ENCODE results near the gene VPS26C.
"Not testable (repeated sequence)": the region's sequence is repeated elsewhere in the genome, so short reads cannot be mapped to it uniquely, and the experiment has no call there.

VPS26C gene

DNA sequence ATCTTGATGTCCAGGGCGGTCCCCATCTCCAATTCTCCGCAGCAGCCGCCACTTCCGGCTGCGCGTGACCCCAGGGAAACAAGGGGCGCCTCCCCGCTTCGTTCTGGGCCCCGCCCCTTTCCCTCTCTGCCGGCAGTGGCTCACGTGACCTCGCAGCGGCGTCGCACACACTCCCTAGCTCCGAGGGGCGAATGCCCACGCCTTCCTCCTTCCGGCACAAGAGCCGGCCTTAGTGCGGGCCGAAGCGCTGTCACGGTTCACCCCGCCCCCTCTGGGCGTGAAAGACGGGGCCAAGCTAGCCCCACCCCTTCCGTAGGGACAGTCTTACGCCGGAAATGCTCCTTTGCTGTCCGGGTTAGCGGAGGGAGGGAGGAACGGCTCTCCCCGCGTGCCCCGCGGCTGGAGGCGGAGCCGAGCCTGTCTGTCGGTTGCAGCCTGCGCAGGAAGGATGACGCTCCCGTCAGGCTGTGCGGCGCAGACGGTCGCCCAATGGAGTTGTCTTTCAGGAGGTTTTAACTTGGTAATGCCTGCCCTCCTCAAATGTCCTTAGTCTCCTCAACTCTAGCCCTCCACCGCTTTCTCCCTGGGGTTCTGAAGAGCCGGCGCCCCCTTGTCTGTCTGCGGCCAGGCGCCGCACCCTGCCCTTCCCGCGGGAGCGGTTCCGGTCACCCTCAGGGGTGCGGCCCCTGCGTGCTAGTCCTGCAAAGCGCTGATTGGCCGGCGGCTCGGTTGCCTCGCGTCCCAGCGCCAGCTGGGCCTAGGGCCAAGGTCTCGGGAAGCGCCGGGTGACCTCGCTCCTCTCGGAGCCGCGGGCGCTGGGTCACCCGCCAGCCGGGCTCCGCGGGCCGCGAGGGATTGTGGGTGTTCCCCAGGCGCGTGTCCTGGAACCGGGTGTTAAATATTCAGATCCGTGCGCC is at the start of gene VPS26C:
TSS of gene VPS26C (minus strand) at position 66 of the 917 bp plus-strand sequence. CDS start at position 26, 40 bp downstream.
- DNase-seq (ENCODE audit: low read depth): peak; percentile 100

DNA sequence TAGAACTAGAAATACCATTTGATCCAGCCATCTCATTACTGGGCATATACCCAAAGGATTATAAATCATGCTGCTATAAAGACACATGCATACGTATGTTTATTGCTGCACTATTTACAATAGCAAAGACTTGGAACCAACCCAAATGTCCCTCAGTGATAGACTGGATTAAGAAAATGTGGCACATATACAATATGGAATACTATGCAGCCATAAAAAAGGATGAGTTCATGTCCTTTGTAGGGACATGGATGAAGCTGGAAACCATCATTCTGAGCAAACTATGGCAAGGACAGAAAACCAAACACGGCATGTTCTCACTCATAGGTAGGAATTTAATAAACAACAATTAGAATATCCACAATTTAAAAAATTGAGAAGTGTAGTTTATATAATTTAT is 48.9 kb upstream of the VPS26C start:
- DNase-seq (ENCODE audit: low read depth): not testable (repeated sequence)

DNA sequence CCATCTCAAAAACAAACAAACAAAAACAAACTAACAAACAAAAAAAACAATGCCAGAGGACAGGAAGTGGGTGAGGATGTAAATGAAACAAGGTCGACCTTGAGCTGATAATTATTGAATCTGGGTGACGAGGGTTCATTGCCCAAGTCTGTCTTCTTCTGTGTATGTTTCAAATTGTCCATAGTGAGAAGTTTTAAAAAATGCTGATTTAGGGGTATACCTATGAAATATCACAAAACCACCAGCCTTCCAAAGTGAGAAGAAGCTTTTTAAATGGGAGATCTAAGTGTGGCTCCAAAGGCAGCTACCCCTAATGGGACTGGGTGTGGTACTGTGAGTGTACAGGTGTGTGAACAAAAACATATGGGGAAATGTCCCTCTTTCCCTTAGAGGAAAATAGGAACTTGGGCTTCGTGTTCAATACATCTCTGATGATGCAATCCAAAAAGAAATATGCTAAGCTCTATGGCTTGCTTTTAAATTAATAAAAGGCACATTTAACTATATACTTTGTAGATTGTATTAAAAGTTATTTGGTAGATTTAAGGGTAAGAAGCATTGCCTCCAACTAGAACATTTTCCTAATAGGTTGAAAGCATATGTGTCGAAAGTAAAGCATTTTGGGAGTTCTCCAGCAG is 33.1 kb upstream of the VPS26C start:
- no peak for DNase-seq (ENCODE audit: low read depth)

DNA sequence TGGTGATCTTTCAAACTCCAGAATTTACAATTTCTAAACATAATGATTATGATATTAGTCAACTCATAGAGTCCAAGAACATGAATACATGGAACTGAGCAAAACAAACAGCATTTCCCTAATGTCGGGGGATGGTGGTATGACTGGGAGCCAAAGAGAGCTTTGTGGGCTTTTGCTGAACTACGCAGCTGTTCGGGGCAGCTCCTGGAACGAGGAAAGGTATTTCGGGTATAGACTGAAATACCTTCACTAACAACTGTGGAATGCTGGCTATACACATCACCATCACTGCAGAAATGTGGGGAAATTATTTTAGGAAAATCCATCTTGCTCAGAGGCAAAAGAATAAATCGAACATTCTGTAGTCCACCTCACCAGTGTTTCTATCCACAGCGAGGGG is 30.2 kb upstream of the VPS26C start:
- no peak for DNase-seq (ENCODE audit: low read depth)

DNA sequence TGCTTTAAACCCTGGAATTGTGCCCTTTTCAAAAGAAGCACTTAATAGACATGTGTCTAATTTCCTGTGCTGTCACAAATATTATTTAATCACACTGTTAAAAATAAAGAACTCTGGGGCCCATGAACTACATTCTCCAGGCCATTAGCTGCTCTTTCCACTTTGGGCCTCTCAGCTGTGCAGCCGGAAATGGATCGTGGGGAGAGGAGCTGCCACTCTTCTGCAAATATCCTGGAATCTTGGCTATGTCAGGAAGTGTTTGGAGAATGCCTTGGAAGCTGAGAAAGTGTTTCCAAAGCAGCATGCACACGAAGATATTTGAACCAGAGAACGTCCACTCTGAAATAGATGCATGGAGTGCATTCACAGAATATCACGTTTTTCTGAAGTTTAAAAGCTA is 27.5 kb upstream of the VPS26C start:
- DNase-seq (ENCODE audit: low read depth): no peak

DNA sequence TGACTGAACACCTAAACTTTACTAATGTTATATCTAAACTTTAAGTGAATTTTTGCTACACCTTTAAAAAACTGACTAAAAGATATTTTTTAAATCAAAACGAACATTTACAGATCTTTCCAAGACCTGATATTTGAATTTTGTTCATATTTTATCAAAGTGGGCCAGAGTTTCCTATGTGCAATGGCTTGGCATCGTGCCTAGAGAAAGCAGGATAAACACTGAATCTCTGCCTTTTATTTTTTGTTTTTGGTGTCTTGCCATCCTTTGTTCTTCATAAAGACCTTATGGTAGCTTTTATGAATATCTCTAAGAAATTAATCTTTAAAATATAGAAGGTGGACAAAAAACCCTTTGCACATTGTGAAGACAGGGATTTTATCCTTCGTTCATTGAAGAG is 25.8 kb upstream of the VPS26C start:
- DNase-seq (ENCODE audit: low read depth): no peak

DNA sequence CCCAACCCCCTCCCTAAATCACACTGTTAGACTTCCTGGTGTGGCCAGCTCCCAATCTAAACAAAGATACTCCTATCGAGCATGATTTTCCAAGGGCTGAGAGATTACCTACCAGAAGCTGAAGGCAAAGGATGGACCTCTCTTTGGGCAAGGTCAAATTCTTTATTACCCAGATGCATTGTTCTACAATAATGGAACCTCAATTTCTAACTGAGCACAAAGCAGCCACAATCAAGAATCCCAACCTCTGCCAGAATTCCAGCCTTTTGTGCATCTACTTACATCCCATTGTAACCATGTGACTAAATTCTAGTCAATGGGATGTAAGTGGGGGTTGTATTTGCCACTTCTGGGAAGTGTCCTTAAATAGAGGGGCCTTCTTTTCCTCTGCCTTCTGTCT is 24.9 kb upstream of the VPS26C start:
- DNase-seq (ENCODE audit: low read depth): no peak

DNA sequence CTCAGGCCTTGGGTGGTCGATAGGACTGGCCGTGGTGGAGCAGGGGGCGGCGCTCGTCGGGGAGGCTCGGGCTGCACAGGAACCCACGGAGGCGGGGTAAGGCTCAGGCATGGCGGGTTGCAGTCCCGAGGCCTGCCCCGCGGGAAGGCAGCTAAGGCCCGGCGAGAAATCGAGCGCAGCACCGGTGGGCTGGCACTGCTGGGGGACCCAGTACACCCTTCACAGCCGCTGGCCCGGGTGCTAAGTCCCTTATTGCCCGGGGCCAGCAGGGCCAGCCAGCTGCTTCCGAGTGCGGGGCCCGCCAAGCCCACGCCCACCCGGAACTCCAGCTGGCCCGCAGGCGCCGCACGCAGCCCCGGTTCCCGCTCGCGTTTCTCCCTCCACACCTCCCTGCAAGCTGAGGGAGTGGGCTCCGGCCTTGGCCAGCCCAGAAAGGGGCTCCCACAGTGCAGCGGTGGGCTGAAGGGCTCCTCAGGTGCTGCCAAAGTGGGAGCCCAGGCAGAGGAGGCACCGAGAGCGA is 16.1 kb upstream of the VPS26C start:
- not testable (repeated sequence) for DNase-seq (ENCODE audit: low read depth)

DNA sequence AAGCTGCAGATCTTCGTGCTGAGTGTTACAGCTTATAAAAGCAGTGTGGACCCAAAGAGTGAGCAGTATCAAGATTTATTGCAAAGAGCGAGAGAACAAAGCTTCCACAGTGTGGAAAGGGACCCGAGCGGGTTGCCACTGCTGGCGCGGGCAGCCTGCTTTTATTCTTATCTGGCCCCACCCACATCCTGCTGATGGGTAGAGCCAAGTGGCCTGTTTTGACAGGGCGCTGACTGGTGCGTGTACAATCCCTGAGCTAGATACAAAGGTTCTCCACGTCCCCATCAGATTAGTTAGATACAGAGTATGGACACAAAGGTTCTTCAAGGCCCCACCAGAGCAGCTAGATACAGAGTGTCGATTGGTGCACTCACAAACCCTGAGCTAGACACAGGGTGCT is 15.5 kb upstream of the VPS26C start:
- DNase-seq (ENCODE audit: low read depth): not testable (repeated sequence)

DNA sequence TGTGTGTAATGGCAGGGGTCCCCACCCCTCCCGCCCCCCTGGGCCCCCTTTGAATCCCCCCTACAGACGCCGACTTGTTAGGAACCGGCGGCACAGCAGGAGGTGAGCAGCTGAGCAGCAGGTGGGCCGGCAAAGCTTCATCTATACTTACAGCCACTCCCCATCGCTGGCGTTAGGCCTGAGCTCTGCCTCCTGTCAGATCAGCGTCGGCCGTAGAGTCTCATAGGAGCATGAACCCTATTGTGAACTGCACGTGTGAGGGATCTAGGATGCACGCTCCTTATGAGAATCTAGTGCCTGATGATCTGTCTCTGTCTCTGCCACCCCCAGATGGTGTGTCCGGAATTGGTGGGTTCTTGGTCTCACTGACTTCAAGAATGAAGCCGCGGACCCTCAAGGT is 14.9 kb upstream of the VPS26C start:
- no peak for DNase-seq (ENCODE audit: low read depth)

DNA sequence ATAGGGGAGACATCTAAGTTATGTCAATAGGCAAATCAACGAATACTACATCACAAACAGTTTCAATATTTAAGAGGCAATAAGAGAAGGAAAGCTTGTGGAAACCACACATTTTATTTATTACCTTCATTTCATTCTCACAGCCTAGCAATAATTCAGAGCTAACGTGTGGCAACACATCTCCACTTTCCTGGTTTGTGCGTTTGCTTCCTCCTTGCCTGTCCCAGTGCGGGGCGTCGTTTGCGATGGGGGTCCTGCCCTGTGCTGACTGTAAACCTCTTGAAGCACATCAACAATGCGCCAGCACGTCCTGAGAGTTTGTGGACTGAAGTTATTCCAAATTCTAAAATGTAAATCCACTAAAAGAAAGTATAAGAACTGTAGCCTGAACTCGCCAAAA is 14.4 kb upstream of the VPS26C start:
- no peak for DNase-seq (ENCODE audit: low read depth)

DNA sequence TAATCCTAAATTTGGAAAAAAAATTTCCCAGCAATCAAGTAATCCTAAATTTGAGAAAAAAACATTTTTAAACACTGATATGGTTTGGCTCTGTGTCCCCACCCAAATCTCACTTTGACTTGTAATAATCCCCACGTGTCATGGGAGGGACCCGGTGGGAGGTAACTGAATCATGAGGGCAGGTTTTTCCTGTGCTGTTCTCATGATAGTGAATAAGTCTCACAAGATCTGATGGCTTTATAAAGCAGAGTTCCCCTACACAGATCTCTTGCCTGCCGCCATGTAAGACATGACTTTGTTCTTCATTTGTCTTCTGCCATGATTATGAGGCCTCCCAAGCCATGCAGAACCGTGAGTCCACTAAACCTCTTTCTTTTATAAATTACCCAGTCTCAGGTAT is 12.1 kb upstream of the VPS26C start:
- DNase-seq (ENCODE audit: low read depth): not testable (repeated sequence)

DNA sequence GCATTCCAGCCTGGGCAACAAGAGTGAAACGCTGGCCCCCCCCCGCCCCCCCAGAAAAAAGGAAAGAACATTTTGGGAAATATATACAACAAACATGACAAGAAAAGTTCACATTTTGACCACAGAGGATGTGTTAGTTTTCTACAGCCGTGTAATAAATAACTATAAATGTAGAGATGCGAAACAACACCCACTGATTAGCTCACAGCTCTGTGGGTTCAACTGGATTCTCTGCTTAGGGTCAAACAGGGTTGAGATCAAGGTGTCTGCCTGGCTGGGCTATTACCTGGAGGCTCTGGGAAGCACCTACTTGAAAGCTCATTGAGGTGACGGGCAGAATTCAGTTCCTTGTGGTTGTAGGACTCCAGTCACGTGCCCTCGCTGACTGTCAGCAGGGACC is 11.1 kb upstream of the VPS26C start:
- DNase-seq (ENCODE audit: low read depth): no peak

DNA sequence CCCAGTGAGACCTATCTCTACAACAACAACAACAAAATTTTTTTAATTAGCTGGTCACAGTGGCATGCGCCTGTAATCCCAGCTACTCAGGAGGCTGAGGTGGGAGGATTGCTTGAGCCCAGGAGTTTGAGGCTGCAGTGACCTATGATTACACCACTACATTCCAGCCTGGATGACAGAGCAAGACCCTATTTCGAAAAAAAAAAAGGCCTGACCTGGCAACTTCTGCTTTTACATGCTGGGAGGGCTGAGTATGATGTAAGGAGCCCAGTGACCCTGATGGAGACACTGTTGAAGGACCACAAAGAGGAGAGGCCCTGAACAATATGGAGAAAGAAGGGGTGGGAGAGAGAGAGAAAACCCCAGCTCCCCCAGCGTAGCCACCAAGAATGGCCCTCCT is 9.2 kb upstream of the VPS26C start:
- DNase-seq (ENCODE audit: low read depth): no peak

DNA sequence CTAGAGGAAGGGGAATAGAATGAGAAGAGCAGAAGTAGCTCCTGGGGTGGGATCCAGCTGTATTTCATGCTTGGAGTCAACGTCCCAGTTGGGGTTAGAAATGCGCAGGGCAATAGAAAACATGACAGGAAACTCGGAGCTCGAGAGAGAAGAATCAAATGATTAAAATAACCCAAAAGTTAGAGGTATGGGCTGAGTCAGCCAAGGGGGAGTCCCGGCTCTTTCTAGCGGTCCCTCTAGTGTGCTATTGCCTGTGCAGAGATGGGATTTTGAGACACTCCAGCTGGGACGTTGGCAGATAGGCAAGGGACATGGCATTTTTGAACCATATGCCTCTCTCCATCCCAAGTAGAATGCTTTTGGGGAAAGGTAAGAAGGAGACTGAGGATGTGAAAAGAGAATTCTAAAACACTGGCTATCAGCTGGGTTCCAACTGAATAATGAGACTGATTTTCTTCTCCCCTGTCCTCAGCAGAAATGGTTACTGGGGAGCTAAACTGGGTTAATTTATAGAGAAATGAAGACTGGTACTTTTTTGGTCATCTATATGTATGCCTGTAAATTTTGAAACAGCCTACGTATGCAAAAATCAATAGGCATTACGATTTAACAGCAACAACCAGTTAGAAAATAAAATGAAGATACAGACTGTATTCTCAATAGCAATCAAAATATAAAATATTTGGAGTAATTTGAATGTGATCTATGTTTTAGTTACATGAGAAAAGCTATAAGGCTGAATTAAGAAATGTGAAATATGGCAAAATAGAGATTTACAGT is 7.0 kb upstream of the VPS26C start:
- DNase-seq (ENCODE audit: low read depth): no peak

DNA sequence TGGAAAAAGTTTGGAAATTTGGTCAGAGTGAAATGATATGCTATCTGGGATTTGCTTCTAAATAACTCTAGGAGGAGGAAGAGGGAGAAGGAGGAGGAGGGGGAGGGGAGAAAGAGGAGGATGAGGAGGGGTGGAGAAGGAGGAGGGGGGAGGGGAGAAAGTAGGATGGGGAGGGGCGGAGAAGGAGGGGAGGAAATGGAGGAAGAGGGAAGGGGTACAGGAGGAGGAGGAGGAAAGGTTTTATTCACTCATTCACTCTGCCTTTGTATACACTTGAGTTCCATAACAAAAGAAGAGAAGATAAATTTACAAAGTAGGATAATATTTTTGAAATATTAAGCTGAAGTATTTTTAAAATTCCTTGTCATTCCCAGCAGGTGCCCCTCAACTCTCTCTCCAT is 6.3 kb upstream of the VPS26C start:
- no peak for DNase-seq (ENCODE audit: low read depth)

DNA sequence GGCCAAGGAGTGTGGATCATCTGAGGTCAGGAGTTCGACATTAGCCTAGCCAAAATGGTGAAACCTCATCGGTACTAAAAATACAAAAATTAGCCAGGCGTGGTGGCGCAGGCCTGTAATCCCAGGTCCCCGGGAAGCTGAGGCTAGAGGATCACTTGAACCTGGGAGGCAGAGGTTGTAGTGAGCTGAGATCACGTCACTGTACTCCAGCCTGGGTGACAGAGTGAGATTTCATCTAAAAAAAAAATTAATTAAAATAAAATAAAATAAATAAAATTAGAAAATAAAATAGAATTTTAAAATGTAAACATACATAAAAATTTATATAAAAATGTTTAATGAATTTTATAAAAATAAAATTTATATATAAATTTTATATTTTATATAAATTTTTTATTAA is 5.8 kb upstream of the VPS26C start:
- DNase-seq (ENCODE audit: low read depth): no peak

DNA sequence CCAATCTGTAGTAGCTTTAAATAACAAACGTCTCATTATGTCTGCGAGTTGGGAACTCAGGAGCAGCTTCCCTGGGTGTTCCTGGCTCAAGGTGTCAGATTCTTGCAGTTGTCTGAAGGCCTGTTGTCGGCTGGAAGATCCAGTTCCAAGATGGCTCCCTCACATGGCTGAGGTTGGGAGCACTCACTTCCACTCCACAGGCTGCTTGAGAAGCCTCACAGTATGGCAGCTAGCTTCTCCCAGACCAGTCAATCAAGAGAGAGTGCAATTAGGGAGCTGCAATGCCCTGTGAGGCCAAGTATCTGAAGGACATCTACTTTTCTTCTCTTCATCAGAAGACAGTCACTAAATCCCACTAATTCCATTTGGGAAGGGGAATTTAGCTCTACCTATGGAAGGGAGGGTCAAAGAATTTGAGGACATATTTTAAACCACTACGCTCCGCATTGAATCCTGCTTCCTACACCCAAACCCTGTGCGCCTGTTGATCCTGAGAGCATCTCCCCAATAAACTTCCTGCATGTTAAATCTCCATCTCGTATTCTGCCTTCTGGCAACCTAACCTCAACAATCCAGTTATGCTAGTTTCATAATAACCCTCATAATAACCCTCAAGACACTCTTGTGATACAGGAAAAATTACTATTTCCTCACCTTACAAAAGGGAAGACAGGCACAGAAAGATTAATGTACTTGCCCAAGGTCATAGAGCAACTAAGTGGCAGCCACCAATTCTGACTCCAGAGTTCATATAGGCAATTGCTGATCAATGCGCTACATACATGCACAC is 3.6 kb upstream of the VPS26C start:
- no peak for DNase-seq (ENCODE audit: low read depth)

DNA sequence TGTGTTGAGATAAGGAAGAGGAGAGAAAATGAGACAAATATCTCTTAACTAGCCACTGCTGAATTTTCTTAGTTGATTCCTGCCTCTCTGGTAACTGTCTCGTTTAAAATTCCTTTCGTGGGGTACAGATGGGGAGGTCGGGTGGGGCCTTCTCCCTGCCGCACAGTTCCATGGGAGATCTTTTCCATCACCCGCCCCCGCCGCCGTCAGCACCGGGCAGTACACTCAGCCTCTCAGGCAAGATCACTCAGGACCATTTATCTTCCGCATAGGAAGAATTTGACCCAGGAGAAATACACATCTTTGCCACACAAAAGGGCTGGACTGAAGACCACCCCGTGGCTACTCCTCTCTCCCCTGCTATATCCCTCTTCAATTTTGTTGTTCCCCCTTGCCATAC is 2.3 kb upstream of the VPS26C start:
- no peak for DNase-seq (ENCODE audit: low read depth)

DNA sequence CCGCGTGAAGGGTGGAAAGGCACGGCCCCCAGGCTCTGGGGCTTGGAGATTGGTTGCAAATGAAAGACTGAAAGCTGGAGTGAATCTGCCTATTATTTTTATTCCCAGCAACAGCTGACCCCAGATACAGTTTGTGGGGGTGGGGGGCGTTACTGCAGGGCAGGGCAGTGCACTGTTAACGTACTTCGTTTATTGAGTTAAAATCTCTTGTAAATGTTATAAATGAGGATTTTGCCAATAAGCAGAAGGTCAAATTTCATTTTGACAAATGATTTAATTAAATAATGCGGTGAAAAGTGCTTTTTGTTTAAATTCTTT is 1.0 kb upstream of the VPS26C start:
- no peak for DNase-seq (ENCODE audit: low read depth)

DNA sequence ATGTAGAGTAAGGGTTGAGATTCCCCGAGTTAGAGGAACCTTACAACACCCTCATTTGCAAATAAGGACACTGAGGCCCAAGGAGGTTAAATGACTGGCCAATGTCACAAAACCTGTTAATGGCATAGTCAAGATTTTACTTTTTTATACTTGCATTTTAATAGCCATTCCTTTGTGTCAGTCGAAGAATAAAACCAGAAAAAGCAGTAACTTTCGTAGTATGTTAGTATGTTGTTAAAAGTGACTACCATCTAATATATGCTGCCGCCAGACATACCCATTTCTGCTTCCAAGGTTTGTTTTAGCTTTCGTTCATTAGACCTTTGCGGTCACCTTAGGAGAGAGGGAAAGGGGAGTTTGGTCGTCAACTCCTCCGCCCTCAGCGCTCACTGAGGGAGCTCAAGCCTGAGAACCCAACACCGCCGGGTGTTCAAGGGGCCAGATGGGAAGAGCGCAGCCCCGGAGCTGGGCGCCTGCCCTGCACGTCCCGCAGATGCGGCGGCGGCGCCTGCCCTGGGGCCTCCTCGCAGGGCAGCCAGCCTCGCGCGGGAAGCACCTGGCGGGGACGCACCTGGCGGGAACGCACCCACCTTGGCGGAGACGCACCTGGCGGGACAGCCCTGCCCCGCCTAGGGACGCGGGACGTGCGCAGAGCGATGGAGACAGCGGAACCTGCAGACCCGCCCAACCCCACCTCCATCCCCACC is 466 bp downstream of the VPS26C start:
- peak; percentile 14 for DNase-seq (ENCODE audit: low read depth)
